Stimulated activated CD8-positive, alpha-beta memory T cell treated with anti-CD3 and anti-CD28 coated beads, Interleukin-7, amount 100 ng/mL, for 4 hours (primary cell): ENCODE measurements around the gene MS4A8.
"Not testable (repeated sequence)": the region's sequence is repeated elsewhere in the genome, so short reads cannot be mapped to it uniquely, and the experiment has no call there.

Experiments
- DNase-seq, 2 donors: peaks; one replicate each; pipeline ENCODE4 v3.0.0-alpha.2; 2020; ENCODE audit warnings: low read depth in 2 of 2

MS4A8 gene

DNA sequence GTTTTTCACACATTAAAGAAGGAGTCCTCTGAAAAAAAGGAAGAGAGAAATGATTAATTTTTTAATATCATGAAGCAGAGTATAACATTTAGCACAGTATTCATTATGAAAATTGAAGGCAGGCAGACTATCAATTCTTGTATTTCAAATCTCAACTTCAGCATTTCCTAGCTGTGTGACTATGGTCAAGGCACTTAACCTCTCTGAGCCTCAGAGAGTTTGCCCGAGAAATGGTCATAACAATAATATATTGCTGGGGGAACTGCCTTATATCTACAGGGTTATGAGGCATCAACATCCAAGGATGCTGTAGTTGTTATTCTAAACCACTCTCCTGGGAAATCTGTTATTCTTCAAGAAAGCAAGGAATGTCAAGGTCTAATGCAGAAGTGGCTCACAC, 26.2 kb downstream of the MS4A8 start:
- no peak for DNase-seq

DNA sequence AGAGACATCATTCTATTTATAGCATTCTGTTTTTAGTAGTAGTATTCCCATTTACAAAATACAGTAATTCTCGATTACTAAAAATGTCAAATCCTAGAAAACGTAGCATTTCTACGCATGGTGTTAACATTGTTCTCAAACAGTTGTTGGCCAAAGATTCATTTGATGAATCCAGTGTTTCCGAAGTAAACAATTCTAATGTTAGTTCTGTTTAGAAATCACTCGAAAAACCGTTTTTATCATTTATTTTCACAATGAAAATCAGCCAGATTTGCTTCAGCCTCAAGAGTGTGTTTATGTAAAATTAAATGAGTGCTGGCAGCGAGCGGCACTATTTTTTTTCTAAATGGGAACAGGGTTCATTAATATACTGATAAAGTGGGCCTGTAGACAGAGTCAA, 32.2 kb downstream of the MS4A8 start:
- no peak for DNase-seq

DNA sequence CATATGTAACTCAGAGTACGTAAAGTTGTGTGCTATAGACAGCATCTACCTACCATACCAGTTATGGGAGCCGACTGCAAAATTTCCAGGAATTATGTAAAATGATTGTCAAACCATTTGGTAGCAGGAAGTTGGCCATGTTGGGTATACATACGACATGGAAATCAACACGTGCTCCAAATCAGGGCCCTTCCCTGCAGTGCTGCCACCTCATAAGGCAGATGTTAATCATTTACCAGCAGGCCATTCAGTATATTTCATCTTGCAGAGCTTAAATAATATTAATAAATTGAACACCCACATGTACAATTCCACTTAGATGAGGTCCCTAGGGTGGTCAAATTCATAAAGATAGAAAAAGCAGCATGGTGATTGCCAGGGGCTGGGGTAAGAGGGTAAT, 34.9 kb downstream of the MS4A8 start:
- DNase-seq = no peak

DNA sequence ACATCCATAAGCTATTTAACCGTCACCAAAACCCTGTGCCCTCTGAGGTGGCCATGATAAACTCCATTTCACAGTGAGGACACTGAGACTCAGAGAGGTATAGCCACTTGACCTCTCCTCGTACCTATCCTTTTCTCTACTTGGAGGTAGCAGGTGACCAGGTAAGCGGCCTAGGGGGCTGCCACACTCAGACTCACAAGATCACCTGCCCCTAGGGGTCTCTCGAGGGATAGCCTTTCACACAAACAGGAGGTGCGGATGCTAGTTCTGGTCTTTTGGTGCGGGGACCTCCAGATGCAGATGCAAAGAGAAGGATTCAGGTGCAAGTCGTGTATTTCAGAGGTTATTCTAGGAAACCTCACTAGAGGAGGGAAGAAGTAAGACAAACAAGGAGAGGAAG, 39.7 kb downstream of the MS4A8 start:
- no peak for DNase-seq

DNA sequence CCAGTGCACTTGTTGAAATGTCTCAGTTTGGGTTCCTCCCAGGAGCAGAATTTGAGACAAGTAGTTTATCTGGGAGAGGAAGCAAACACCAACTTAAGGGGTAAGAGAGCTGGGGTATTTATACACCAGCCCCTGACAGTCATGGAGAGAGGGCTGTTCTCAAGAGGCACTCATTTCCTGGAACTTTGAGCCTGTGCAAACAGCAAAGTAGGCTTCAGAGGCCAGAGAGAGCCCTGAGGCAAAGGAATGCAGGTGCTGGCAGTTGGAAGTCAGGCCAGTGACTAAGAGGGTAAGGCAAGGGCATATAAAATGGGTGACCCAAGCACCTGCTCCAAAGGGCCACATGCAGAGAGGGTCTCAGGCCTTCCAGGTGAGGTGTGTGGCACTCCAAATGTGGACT, 41.2 kb downstream of the MS4A8 start:
- DNase-seq = no peak

DNA sequence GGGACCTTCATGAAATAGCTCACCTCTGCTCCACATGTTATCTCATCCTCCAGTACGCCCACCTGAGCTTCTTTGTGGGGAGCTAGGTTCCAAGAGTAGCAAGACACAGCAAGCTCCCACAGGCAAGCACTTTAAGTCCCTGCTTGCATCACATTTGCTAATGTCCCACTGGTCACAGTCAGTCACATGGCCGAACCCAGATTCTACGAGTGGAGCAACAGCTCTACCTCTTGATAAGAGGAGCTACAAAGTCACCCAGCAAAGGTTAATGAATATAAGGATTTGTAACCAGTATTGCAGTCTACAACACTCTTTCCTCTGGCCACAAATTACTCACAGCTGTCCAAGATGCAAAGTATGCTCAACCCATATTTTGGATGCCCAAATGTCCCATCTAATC, 42.0 kb downstream of the MS4A8 start:
- DNase-seq = no peak

DNA sequence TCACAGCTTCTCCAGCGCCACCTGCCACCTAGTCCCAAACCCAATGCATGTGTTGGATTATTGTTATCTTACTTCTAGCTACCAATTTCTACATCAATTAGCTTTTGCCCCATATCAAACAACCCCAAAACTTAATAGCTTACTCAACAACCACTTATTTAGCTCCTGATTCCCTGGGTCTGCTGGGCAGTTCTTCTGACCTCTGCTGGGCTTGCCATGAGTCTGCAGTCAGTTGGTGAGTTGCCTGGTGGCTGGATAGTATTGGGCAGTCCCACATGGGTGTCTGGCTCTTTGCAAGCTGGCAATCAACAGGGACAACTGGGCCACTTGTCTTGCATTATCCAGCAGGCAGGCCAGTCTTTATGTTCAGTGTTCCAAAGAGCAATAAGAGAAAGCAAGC, 43.6 kb downstream of the MS4A8 start:
- DNase-seq = no peak

DNA sequence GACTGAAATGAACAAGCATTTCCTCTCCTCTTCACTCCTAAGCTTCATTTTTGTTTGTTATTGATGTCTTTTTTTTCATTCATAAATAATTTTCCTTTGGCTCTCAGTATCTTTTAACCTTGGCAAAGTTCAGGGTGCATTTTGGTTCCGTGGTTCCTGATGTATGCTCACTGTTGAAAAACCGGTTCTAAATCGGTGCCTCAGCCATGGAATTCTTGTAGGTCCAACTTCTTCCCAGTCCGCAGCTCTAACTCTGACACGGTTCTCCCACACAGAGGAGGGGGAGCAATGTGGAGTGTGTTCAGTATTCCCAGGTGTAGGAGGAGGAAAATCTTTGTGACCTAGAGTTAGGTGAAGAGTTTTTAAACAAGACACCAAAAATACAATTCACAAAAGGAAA, 44.7 kb downstream of the MS4A8 start:
- DNase-seq = no peak

DNA sequence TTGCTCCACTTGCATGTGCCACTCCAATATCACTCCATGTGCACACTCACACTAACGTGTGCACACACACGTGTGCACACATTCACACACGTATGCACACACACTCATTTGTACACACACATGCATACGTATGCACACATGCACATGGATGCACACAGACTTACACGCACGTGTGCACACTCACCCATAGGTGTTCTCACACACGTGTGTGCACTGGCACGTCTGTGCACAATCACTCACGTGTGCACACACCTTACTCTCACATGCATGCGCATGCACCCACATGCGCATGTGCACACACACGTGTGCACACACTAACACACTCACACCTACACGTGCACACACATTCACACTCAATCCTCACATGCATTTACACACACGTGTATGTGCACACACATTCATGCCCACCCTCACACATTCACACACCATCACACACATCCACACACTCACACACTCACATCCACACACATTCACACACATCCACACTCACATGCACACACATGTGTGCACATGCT, 48.0 kb downstream of the MS4A8 start:
- DNase-seq = no peak

DNA sequence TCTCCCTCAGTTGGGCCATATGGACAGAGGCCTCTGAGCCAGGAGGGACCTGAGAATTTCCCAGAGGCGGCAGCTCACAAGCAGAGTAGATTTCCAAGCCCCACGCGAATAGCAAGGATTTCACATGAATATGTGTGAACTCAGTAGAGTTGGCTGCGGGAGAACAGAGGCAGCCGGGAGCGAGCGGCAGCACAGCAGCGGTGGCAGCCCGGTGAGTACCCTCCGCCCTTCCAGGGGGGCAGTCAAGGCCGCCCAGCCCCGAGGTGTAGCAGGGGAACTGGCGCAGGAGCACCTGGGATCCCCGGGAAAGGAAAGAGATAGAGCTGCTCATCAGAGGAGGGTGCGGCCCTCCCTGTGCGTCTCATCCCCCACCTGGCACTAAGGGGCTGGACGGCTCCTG, 48.8 kb downstream of the MS4A8 start:
- no peak for DNase-seq

DNA sequence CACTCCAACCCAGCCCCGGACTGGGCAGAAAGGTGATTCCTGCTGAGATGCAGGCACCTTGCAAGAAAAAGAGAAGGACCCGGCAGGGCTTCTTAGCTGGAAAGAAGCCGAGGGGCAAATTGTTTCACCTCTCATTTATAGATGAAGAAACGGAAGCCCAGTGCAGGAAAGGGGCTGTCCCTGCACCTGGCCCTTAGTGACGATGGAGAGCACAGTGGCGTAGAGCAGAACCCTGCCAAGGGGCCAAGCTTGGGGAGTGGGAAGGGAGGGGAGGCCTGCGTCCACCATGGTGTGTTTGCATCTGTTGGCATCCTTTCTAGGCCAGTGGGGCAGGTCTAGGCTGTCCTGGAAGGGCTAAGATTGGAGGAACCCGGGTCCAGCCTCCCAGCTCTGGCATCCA, 49.4 kb downstream of the MS4A8 start:
- DNase-seq = no peak

DNA sequence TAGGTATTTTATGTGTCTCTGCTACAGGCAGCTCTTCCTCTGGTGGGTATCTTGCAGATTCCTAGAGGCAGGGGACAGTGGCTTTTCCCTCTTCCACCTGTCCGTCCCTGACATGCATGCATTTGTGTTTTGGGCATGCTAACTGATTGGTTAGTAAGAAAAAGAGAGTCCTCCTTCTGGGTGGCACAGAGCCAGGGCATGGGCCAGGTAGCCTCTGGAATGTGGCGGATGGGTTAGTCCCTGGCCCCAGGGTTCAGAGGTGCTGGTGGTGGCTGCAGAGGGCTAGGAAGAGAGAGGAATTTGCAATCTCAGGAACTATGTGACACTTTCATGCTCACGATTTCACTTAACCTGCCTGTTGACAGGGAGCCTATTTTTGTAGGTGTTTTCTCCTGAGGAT, 51.5 kb downstream of the MS4A8 start:
- no peak for DNase-seq

DNA sequence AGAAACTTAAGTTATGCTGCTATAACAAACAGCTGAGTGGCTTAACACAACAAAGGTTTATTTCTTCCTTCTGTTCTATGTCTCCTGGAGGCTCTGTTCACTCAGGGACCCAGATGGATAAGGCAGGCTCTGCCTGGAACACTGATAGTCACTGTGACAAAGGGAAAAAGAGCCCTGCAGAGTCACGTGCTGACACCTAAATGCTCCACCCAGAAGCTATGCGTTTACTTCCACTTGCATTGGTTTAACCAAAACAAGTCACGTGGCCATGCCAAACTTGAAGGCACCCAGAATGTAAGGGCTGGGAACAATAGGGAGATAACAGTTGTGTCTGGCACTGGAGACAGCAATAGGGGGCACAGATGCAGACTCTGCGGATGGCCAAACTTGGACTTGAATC, 53.9 kb downstream of the MS4A8 start:
- DNase-seq = no peak

DNA sequence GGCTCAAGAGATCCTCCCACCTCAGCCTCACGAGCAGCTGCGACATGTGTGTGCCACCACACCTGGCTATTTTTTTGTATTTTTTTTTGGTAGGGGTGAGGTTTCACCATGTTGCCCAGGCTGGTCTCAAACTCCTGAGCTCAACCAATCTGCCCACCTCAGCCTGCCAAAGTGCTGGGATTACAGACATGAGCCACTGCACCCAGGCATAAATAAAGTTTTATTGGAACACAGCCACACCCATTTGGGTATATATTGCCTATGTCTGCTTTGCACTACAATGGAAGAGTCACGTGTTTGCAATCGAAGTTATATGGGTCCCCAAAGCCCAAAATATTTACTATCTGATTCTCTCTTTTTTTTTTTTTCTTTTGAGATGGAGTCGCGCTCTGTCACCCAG, 55.5 kb downstream of the MS4A8 start:
- DNase-seq = no peak

DNA sequence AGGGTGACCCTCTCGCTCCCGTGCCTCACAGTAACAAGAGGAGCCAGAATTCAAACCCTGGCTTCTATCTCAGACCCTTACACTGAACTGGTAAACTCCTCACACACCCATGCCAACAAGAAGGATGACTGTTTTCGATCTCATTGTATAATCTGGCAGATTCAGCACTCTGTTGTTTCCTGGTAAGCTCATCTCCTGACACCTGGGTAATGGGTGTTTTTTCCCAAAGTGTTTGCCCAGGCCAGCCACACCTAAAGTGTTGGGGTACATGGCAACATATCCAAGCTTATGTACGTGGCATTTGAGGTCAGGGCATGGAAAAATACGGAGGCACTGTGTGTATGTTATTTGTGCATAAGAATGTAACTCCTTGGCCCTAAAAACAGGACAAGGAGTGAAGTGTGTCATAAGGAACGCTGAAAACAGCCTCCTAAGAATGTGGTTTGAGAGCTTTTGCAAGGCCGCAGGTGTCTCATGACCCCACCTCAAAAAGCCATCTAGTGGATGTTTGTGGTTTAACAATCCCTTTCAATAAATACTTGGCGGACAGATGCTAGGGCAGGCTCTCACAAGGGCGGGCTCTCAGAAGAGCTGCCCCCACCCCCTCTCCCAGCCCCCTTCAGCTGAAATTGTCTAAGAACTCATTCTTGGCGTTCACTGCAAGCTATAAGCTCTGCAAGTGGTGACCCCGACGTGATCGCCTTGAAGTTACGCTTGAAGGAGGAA, 57.1 kb downstream of the MS4A8 start, which contains the start of gene MS4A15:
MS4A15 (plus strand) TSS at position 561 of the 726 bp plus-strand sequence. CDS start 6,867 bp downstream, outside the sequence.
- DNase-seq = no peak

DNA sequence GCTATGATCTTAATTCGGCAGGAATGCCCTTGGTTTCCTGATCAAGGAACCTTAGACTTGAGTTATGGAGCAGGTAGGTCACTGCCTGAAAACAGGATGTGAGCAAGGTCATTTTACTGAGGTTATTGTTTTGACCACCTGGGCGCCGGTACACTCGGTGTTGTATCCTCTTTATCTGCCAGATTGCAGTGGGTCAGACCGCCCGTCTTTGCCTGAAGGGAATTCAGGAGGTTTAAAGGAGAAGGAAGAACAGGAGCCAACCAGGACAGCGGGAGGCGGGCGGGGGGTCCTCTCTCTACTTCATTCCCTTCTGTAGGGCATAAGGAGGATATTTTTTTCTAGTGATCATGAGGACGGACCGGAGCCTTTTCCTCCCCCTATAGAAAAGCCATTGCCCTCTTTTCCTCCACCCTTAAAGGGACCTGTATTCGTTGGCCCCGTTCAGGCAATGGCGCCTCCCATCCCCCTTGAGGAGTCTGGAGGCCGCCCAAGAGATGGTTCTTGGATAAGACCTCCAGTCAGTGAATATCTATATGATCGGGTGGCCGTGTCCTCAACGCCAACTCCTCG, 57.9 kb downstream of the MS4A8 start:
- no peak for DNase-seq

DNA sequence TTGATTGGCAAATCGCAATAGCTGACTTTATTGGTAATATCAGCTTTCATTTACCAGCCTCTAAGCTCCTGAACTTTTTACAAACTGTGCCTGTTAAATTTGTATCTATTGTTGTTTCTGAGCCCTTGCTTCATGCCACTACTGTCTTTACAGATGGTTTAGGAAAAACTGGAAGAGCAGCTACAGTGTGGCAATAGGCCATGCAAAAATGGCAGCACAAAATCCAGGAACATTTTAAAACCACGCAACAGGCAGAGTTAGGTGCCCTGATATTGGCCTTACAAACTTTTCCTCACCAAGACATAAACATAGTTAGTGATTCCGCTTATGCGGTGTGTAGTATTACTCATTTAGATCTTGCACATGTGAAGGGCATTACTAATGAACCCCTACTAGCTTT, 59.3 kb downstream of the MS4A8 start:
- DNase-seq = not testable (repeated sequence)

DNA sequence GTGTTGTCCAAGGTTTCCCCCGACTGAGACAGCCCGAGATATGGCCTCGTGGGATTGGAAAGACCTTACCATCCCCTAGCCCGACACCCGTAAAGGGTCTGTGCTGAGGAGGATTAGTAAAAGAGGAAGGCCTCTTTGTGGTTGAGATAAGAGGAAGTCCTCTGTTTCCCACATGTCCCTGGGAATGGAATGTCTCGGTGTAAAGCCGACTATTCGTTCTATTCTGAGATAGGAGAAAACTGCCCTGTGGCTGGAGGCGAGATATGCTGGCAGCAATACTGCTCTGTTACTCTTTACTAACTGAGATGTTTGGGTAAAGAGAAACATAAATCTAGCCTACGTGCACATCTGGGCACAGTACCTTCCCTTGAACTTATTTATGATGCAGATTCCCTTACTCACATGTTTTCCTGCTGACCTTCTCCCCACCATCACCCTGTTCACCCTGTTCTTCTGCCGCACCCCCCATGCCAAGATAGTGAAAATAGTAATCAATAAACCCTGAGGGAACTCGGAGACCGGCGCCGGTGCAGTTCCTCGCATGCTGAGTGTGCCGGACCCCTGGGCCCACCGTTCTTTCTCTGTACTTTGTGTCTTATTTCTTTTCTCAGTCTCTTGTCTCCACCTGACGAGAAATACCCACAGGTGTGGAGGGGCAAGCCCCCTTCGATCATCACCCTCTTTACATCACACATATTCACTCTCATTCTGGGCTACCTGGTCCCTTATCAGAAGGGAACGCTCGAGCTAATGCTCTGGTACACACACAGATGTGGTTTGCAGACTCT, 60.2 kb downstream of the MS4A8 start:
- not testable (repeated sequence) for DNase-seq

DNA sequence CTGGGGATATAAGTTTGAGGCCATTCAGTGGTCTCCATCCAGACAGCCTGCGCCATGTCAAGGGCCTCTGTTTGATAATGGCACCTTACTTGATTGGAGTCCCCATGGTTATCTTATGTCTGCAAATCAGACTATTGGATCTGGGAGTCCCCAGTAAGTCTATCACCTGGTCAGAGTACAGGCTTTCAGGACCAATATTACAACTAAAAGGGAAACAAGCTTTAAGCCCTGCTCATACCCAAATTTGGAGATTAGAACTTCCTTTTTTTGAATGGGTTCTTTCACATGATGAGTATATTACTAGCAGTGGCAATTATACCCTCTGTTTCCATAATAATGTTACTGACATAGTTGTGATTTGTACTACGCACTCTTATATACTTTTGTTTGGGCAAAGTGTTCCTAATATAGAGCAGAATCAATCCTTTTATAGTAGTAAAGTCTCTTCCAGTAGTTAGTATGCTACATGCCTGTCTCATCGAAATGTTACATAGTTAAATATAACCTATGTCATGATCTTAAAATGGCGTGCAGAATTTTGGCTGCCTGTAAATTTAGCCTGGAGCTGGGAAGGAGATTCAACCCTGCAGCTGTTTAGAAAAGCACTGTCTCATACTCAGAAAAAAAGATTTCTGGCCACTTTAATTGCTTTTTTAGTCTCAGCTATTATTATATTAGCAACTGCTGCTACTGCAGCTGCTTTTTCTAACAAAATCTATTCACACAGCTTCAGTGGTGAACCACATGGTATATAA, 62.2 kb downstream of the MS4A8 start:
- DNase-seq = no peak

DNA sequence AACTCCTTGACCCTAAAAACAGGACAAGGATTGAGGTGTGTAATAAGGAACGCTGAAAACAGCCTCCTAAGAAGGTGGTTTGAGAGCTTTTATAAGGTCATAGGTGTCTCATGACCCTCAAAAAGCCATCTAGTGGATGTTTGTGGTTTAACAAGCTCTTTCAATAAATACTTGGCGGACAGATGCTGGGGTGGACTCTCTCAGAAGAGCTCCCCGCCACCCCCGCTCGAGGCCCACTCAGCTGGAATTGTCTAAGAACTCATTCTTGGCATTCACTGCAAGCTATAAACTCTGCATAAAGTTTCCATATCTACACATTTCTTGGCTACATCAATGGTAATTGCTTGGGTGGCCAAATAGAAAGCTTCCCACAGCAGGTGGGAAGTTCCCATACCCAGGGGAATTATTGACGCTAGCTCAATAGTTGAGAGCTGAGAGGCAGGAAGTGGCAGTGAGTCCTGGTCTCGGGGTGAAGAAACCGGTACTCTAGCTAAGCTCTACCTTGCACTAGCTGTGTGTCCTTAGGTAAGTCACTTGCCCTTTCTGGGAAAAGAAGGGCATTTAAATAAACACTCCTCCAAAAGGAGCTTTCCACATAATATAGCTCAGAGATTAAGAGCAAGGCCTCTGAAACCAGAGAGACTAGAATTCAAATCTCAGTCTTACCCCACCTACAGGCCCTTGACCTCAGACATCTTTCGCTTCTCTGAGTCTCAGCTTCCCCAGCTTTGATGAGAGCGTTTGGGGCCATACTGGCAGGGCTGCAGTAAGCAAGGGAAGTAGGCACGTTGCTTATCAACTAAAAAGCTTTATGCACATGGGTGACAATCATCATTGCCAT, 63.7 kb downstream of the MS4A8 start:
- no peak for DNase-seq

DNA sequence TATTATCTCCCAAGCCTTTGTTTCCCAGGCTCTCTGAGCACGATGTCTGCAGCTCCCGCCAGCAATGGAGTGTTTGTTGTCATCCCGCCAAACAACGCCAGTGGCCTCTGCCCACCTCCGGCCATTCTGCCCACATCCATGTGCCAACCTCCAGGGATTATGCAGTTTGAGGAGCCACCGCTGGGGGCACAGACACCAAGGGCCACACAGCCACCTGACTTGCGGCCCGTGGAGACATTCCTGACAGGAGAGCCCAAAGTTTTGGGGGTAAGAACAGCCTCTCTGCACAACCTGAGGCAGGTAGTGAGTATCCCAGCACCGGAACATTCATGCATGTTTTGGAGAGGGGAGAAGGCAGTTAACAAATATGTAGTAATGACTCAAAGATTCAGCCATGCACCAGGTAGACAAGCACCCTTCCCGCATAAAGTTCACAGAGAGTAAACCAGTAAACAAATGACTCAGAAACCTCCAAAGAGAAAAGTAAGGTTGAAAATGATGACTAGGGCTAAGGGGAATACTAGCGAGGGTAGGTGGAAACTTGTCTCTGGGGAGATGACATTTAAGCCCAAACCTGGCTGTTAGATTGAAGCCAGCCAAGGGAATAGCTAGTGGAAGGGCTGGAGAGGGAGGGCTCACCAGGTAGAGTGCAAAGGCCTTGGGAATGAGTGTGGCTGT, 64.4 kb downstream of the MS4A8 start:
- DNase-seq = no peak
